HepG2 (cell line): ENCODE data around the gene ADGRL1. TPM values are rescaled to one million over a fixed set of nuclear protein-coding genes. Genes with fewer than 3 reads are reported as not detected.

ENCODE experiments used
- ATAC-seq: fragments of 200-7000 bp; cut with Tn5 transposase; 3 replicates; pipeline ENCODE4 v1.9.1; 2020; ENCODE audit warnings: mild to moderate bottlenecking, moderate library complexity
- BruUV-seq: library from RNA; stranded (reverse); fragments of 400-500 nt; replicated peaks from 2 replicates; lab custom pipeline; 2021; lab: Mats Ljungman, UMichigan
- CTCF ChIA-PET: fragments of 300-600 bp; formaldehyde crosslinking; extraction: SDS; loops from one replicate; lab custom pipeline; 2021; ENCODE audit warnings: low total read pairs, inconsistent platforms, low intra/inter-chr PET ratio; lab: Yijun Ruan, JAX
- POLR2A ChIA-PET: fragments of 350-600 bp; sonication (Branson Sonifier 250); formaldehyde crosslinking; loops from one replicate; lab custom pipeline; 2020; ENCODE audit warnings: antibody characterized with exemption, inconsistent platforms; lab: Yijun Ruan, JAX
- DNase-seq: peaks from one replicate; pipeline ENCODE4 v3.0.0-alpha.2; 2015; ENCODE audit warnings: low spot score
- FAIRE-seq: peaks from 3 replicates; lab custom pipeline; 2011; peaks lifted over from hg19 to GRCh38; lab: Jason Lieb, UNC
- H2AFZ ChIP-seq: one replicate; pipeline ENCODE4 v1.6.1; 2011; ENCODE audit warnings: low read length, inconsistent platforms
- H3K27ac ChIP-seq: fragments of 300-600 bp; 3 replicates; pipeline ENCODE4 v1.8.0; 2011; ENCODE audit warnings: mixed run types, mild to moderate bottlenecking, mixed read lengths, low read length, inconsistent platforms; ENCODE audit not compliant: insufficient read depth; ENCODE audit errors: extremely low read length
- H3K27me3 ChIP-seq, 2 experiments: fragments of 200-600 bp in 1 of 2; 2 replicates in 1 of 2; 3 replicates in 1 of 2; pipeline versions ENCODE4 v1.6.0 to v1.8.0; 2011; ENCODE audit warnings: low read length in 2 of 2, mild to moderate bottlenecking in 2 of 2, moderate library complexity in 2 of 2, inconsistent platforms in 1 of 2; ENCODE audit not compliant: insufficient read depth in 2 of 2, control insufficient read depth in 1 of 2
- H3K36me3 ChIP-seq, 2 experiments: fragments of 200-600 bp in 1 of 2; replicated peaks in 1 of 2; 2 replicates in 1 of 2; 3 replicates in 1 of 2; pipeline versions ENCODE4 v1.5.1 to v1.8.0; 2011; ENCODE audit warnings: low read length in 2 of 2, inconsistent platforms in 1 of 2; ENCODE audit not compliant: insufficient read depth in 2 of 2, control insufficient read depth in 1 of 2
- H3K4me1 ChIP-seq: 2 replicates; pipeline ENCODE4 v1.5.1; 2012; ENCODE audit warnings: low read length, inconsistent platforms; ENCODE audit not compliant: insufficient read depth
- H3K4me2 ChIP-seq: 2 replicates; pipeline ENCODE4 v1.6.0; 2011; ENCODE audit warnings: low read depth, low read length, inconsistent platforms
- H3K4me3 ChIP-seq, 3 experiments: fragments of 200-600 bp in 1 of 3; sonication (generic), shearing (Covaris generic) in 1 of 3; replicated peaks in 1 of 3; 2 replicates each; pipeline ENCODE4 v1.5.1; 2011 to 2016; ENCODE audit warnings: low read length in 3 of 3, inconsistent platforms in 2 of 3, low read depth in 2 of 3, mild to moderate bottlenecking in 2 of 3, control low read depth in 1 of 3, mixed read lengths in 1 of 3; ENCODE audit not compliant: insufficient read depth in 1 of 3
- H3K79me2 ChIP-seq: one replicate; pipeline ENCODE4 v1.6.1; 2011; ENCODE audit warnings: low read length, inconsistent platforms; ENCODE audit not compliant: insufficient read depth
- H3K9ac ChIP-seq: 2 replicates; pipeline ENCODE4 v1.6.0; 2011; ENCODE audit warnings: mild to moderate bottlenecking, low read depth, low read length, inconsistent platforms; ENCODE audit not compliant: insufficient read depth
- H3K9me3 ChIP-seq: 2 replicates; pipeline ENCODE4 v1.5.1; 2012; ENCODE audit warnings: mild to moderate bottlenecking, low read length
- H4K20me1 ChIP-seq: 2 replicates; pipeline ENCODE4 v1.6.0; 2011; ENCODE audit warnings: inconsistent platforms, mild to moderate bottlenecking, low read length, moderate library complexity; ENCODE audit not compliant: insufficient read depth
- ELF3 ChIP-seq: IDR thresholded peaks from 2 replicates; pipeline ENCODE4 v1.6.1; 2016; ENCODE audit warnings: missing genetic modification reagents, missing compliant biosample characterization
- FOXC1 ChIP-seq: sonication (generic); formaldehyde crosslinking; IDR thresholded peaks from 2 replicates; pipeline ENCODE4 v1.8.0; 2022; ENCODE audit warnings: mild to moderate bottlenecking, missing genetic modification reagents, borderline replicate concordance
- FOXK1 ChIP-seq: sonication (generic); formaldehyde crosslinking; IDR thresholded peaks from 2 replicates; pipeline ENCODE4 v1.4.0; 2020; ENCODE audit warnings: low read depth, missing genetic modification reagents, borderline replicate concordance
- HOMEZ ChIP-seq: IDR thresholded peaks from 2 replicates; pipeline ENCODE4 v1.6.1; 2016; ENCODE audit warnings: low read depth
- KDM1A ChIP-seq: IDR thresholded peaks from 2 replicates; pipeline ENCODE4 v1.6.1; 2016; ENCODE audit warnings: missing compliant biosample characterization
- MEF2D ChIP-seq: sonication (generic); formaldehyde crosslinking; IDR thresholded peaks from 2 replicates; pipeline ENCODE4 v1.5.1; 2020; ENCODE audit warnings: mild to moderate bottlenecking, missing genetic modification reagents
- SOX6 ChIP-seq, 2 experiments: fragments of 450-650 bp in 1 of 2; sonication (generic) in 1 of 2; formaldehyde crosslinking in 1 of 2; IDR thresholded peaks; 2 replicates each; pipeline versions ENCODE4 v1.4.0 to v1.6.1; 2017 to 2020; ENCODE audit warnings: antibody characterized with exemption in 1 of 2, mild to moderate bottlenecking in 1 of 2, missing genetic modification reagents in 1 of 2
- SYNCRIP ChIP-seq: fragments of 200-400 bp; formaldehyde crosslinking; IDR thresholded peaks from 2 replicates; pipeline ENCODE4 v1.6.1; 2018; ENCODE audit warnings: mild to moderate bottlenecking, low read depth, low read length; ENCODE audit not compliant: insufficient read depth
- TCF12 ChIP-seq, 2 experiments: fragments of 450-650 bp in 1 of 2; sonication (generic) in 1 of 2; formaldehyde crosslinking in 1 of 2; IDR thresholded peaks; 2 replicates each; pipeline versions ENCODE4 v1.6.1 to v1.8.0; 2017 to 2022; ENCODE audit warnings: antibody characterized with exemption in 1 of 2, mild to moderate bottlenecking in 1 of 2, missing genetic modification reagents in 1 of 2, moderate library complexity in 1 of 2
- TCF7L2 ChIP-seq: IDR thresholded peaks from 2 replicates; pipeline ENCODE4 v1.6.1; 2011; ENCODE audit warnings: mild to moderate bottlenecking, low read depth, low read length, moderate library complexity
- ZFYVE20 ChIP-seq: sonication (generic); formaldehyde crosslinking; IDR thresholded peaks from 2 replicates; pipeline ENCODE4 v1.8.0; 2023; ENCODE audit warnings: low read depth, mild to moderate bottlenecking, moderate library complexity, missing genetic modification reagents, borderline replicate concordance
- ZKSCAN8 ChIP-seq: IDR thresholded peaks from 2 replicates; pipeline ENCODE4 v1.6.1; 2016; ENCODE audit warnings: borderline replicate concordance, missing genetic modification reagents, missing compliant biosample characterization
- ZNF143 ChIP-seq: sonication (generic); formaldehyde crosslinking; IDR thresholded peaks from 2 replicates; pipeline ENCODE4 v1.4.0; 2020; ENCODE audit warnings: missing genetic modification reagents
- ZNF30 ChIP-seq: sonication (generic); formaldehyde crosslinking; IDR thresholded peaks from 2 replicates; pipeline ENCODE4 v1.5.0; 2020; ENCODE audit warnings: mild to moderate bottlenecking, missing genetic modification reagents
- ZNF430 ChIP-seq: sonication (generic); formaldehyde crosslinking; IDR thresholded peaks from 2 replicates; pipeline ENCODE4 v1.9.0; 2021; ENCODE audit warnings: mild to moderate bottlenecking, missing genetic modification reagents
- ZNF883 ChIP-seq: sonication (generic); formaldehyde crosslinking; IDR thresholded peaks from 2 replicates; pipeline ENCODE4 v1.5.1; 2020; ENCODE audit warnings: mild to moderate bottlenecking, missing genetic modification reagents; ENCODE audit errors: not compliant biosample characterization
- ZSCAN25 ChIP-seq: sonication (generic); formaldehyde crosslinking; IDR thresholded peaks from 2 replicates; pipeline ENCODE4 v1.8.0; 2022; ENCODE audit warnings: mild to moderate bottlenecking, missing genetic modification reagents
- WGBS: methylation state at CpG from one replicate; pipeline ENCODE4 v1.1.6; 2017; ENCODE audit warnings: low lambda C conversion rate; 5-methylcytosine and 5-hydroxymethylcytosine counted together
- in situ Hi-C: cut with HindIII; loops from 2 replicates; pipeline ENCODE4 v1.10.0; 2017; ENCODE audit warnings: low pct_unique_long_range_greater_than_20kb; ENCODE audit not compliant: extremely low pct_ligation_motif_present
- intact Hi-C: fragments of 100-400 bp; cut with micrococcal nuclease; formaldehyde crosslinking; loops from one replicate; pipeline ENCODE4 v1.10.0; 2022; ENCODE audit not compliant: unreplicated experiment
- polyA plus RNA-seq, 8 experiments: library from polyadenylated mRNA; depleted of rRNA in 3 of 8; stranded (reverse) in 7 of 8; unstranded in 1 of 8; fragments of >200 nt; fragmentation: Illumina TruSeq in 4 of 8; extraction: Trizol in 4 of 8; gene quantifications; 2 replicates each; pipeline versions ENCODE4 v1.2.1 to v1.2.3, GENCODE V29; 2011 to 2016; ENCODE audit warnings: low read depth in 4 of 8, missing spikeins in 1 of 8, mixed read lengths in 1 of 8; ENCODE audit not compliant: insufficient read depth in 1 of 8
- total RNA-seq, 5 experiments: library from RNA; depleted of rRNA; stranded (reverse); fragments of >200 nt; fragmentation: Illumina TruSeq; extraction: Trizol; gene quantifications; 2 replicates each; pipeline ENCODE4 v1.2.3, GENCODE V29; 2016; ENCODE audit warnings: low read depth in 1 of 5
- TF ChIP-seq, protein P1 (sequence below): sonication (generic); formaldehyde crosslinking; IDR thresholded peaks from 2 replicates; pipeline ENCODE4 v1.4.0; 2020; ENCODE audit warnings: missing genetic modification reagents, borderline replicate concordance

The ADGRL1 gene
- total and polyA plus RNA-seq, 2 of the 13 experiments (the other 11 are each of a cell fraction or from before 2014, with no cell fraction given) = 0.49 to 1.7 TPM

DNA sequence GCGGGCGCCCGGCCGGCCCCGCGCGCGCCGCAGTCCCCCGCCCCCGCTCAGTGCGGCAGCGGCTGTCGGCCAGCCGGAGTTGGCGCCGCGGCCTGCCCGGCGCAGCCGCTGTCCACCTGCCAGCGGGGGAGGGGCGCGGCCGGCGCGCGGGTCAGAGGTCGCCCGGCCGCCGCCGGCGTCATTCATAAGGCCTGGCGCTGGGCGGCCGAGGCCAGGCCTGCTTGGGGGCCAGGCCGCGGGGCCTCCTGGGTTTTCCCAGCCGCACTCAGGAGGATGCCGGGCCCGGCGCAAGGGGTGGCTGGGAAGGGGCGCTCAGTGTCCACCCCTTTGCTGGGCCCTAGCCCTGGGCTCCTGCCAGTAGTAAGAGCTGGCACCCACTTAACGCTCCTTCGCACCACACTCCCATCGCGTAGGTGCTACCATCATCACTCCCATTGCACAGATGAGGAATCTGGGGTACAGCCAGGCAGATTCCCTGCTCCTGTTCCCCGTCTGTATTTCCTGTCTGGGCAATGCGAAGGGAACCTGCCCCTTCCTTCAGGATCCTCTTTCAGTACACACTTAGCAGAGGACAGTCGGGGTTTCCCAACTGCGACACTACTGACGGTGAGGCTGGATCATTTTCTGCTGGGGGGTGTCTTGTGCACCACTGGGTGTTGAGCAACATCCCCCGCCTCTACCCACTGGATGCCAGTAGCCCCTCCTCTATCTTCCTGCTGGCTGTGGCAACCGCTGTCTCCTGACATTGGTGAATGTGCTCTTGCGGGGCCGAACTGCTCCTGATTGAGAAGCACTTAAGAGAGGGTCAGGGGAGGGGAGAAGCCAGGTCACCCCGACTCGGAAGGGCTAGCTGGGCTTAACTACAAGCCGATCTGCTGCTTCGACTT lies 87.6 kb downstream of the ADGRL1 start:
- DNase-seq = peak; percentile 71
- intact Hi-C loops = loop anchor here (5.0 kb wide), 1 partner anchor 36 kb away; no protein-coding TSS in a partner anchor
- H3K27ac ChIP-seq = peak overlapping the region; percentile 96
- peaks cover 12% of the 10 kb centered on the region for H3K79me2 ChIP-seq
- 0% methylated on average over 14 of the region's 61 CpGs for WGBS
- H3K4me1 ChIP-seq = peaks cover 48% of the 10 kb centered on the region
- peaks cover 0 to 4% of the 10 kb centered on the region in 2 experiments; a peak in 1 of 5 replicates for H3K36me3 ChIP-seq
- peak overlapping the region; percentile 4 for H2AFZ ChIP-seq
- ChIA-PET POLR2A (interaction anchor here (0.6 to 2.5 kb wide), 7 partner anchors 10 to 112 kb away, joined by 3 to 21 read pairs (median 4); partner anchors contain the start of genes ASF1B and RFX1), CTCF (interaction anchor here (1.7 kb wide), 1 partner anchor 19 kb away, joined by 6 read pairs; the partner anchor contains the start of gene ASF1B)
- peak; percentile 56 for ATAC-seq
- H3K27me3 ChIP-seq = no peaks in the 10 kb centered on the region; a peak in 1 of 5 replicates
- H4K20me1 ChIP-seq = no peaks in the 10 kb centered on the region
- H3K9me3 ChIP-seq = no peaks in the 10 kb centered on the region
- peak overlapping the region; percentile 100 for H3K4me2 ChIP-seq
- H3K4me3 ChIP-seq = peak overlapping the region; percentile 66 to 86 (median 75)
- peak; percentile 56 for FAIRE-seq
- peak overlapping the region; percentile 89 for H3K9ac ChIP-seq
- in situ Hi-C loops = no loop called here
- no TSS peak for BruUV-seq
- no peak for TF ChIP-seq ELF3
- TF ChIP-seq, protein P1, sequence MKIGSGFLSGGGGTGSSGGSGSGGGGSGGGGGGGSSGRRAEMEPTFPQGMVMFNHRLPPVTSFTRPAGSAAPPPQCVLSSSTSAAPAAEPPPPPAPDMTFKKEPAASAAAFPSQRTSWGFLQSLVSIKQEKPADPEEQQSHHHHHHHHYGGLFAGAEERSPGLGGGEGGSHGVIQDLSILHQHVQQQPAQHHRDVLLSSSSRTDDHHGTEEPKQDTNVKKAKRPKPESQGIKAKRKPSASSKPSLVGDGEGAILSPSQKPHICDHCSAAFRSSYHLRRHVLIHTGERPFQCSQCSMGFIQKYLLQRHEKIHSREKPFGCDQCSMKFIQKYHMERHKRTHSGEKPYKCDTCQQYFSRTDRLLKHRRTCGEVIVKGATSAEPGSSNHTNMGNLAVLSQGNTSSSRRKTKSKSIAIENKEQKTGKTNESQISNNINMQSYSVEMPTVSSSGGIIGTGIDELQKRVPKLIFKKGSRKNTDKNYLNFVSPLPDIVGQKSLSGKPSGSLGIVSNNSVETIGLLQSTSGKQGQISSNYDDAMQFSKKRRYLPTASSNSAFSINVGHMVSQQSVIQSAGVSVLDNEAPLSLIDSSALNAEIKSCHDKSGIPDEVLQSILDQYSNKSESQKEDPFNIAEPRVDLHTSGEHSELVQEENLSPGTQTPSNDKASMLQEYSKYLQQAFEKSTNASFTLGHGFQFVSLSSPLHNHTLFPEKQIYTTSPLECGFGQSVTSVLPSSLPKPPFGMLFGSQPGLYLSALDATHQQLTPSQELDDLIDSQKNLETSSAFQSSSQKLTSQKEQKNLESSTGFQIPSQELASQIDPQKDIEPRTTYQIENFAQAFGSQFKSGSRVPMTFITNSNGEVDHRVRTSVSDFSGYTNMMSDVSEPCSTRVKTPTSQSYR = peak; percentile 80
- 0 out of 2 replicates have a peak, but pooled peaks have one; percentile 17 for TF ChIP-seq ZSCAN25 (CRISPR knock-in tag)
- no peak for TF ChIP-seq TCF7L2
- peak; percentile 79 for TF ChIP-seq ZNF143
- peak; percentile 51; the same call in 1 of the 2 replicates for TF ChIP-seq MEF2D
- no peak for TF ChIP-seq SYNCRIP
- TF ChIP-seq ZNF883 (CRISPR knock-in tag) = peak; percentile 56
- no peak for TF ChIP-seq ZNF30 (CRISPR knock-in tag)
- peak; percentile 14; the same call in 1 of the 2 replicates for TF ChIP-seq ZNF430 (CRISPR knock-in tag)
- TF ChIP-seq KDM1A (CRISPR knock-in tag) = no peak
- TF ChIP-seq FOXK1 (CRISPR knock-in tag) = no peak
- 0 out of 2 replicates have a peak, but pooled peaks have one; percentile 46 for TF ChIP-seq FOXC1
- TF ChIP-seq HOMEZ = peak; percentile 43; the same call in 1 of the 2 replicates
- TF ChIP-seq ZKSCAN8 (CRISPR knock-in tag) = peak; percentile 45; the same call in 1 of the 2 replicates
- no peak for TF ChIP-seq SOX6 (IDR thresholded peaks at IDR 0.05)
- peak; percentile 56; the same call in 1 of the 2 replicates for TF ChIP-seq SOX6 (CRISPR knock-in tag; IDR thresholded peaks at IDR 0.05)
- TF ChIP-seq TCF12 (IDR thresholded peaks at IDR 0.05) = no peak
- TF ChIP-seq TCF12 (CRISPR knock-in tag; IDR thresholded peaks at IDR 0.05) = 0 out of 2 replicates have a peak, but pooled peaks have one; percentile 59
- TF ChIP-seq ZFYVE20 (CRISPR knock-in tag) = no peak
